Heart left ventricle (tissue), 16 donors: Measurements from ENCODE around the gene KLHL10. TPM values are rescaled to one million over a fixed set of nuclear protein-coding genes. Genes with fewer than 3 reads are reported as not detected.
"Not testable (repeated sequence)": the region's sequence is repeated elsewhere in the genome, so short reads cannot be mapped to it uniquely, and the experiment has no call there.

Experiments used
- ATAC-seq, 4 donors: fragments of 200-7000 bp; cut with Tn5 transposase; one replicate each; pipeline ENCODE4 v1.9.1; 2020 to 2022; ENCODE audit warnings: moderate library complexity in 4 of 4, mild to moderate bottlenecking in 3 of 4, moderate number of reproducible peaks in 1 of 4
- DNase-seq, 5 donors: peaks; one replicate each; pipeline ENCODE4 v3.0.0-alpha.2; 2020
- H3K27ac ChIP-seq, 12 donors: fragments of 200-600 bp; sonication (generic) in 4 of 12; one replicate each; pipeline versions ENCODE4 v1.5.0 to v1.8.0; 2016 to 2022; ENCODE audit warnings: mild to moderate bottlenecking in 2 of 12
- H3K27me3 ChIP-seq, 9 donors: fragments of 200-600 bp; sonication (generic) in 2 of 9; one replicate each; pipeline versions ENCODE4 v1.5.1 to v1.8.0; 2016 to 2022; ENCODE audit warnings: mild to moderate bottlenecking in 3 of 9
- H3K36me3 ChIP-seq, 9 donors: fragments of 200-600 bp; sonication (generic) in 2 of 9; one replicate each; pipeline versions ENCODE4 v1.5.0 to v1.8.0; 2018 to 2022; ENCODE audit warnings: mild to moderate bottlenecking in 2 of 9
- H3K4me1 ChIP-seq, 12 donors: fragments of 200-600 bp; sonication (generic) in 4 of 12; one replicate each; pipeline versions ENCODE4 v1.5.0 to v1.8.0; 2016 to 2022; ENCODE audit warnings: mild to moderate bottlenecking in 3 of 12
- H3K4me3 ChIP-seq, 12 donors: fragments of 200-600 bp; sonication (generic) in 4 of 12; one replicate each; pipeline versions ENCODE4 v1.5.0 to v1.8.0; 2017 to 2022; ENCODE audit warnings: mild to moderate bottlenecking in 9 of 12, moderate library complexity in 4 of 12
- H3K9me3 ChIP-seq, 12 donors: fragments of 200-600 bp; sonication (generic) in 4 of 12; one replicate each; pipeline versions ENCODE4 v1.5.0 to v1.8.0; 2016 to 2022; ENCODE audit warnings: mild to moderate bottlenecking in 1 of 12
- CTCF ChIP-seq, 12 donors: fragments of 200-600 bp; sonication (generic) in 4 of 12; IDR thresholded peaks; one replicate each; pipeline versions ENCODE4 v1.5.0 to v1.8.0; 2018 to 2022; ENCODE audit warnings: antibody characterized with exemption in 12 of 12, mild to moderate bottlenecking in 5 of 12
- POLR2A ChIP-seq, 2 donors: fragments of 450-650 bp; IDR thresholded peaks; one replicate each; pipeline ENCODE4 v1.6.1; 2017; ENCODE audit warnings: antibody characterized with exemption in 2 of 2, mild to moderate bottlenecking in 2 of 2, moderate library complexity in 2 of 2
- WGBS, 4 donors: extraction: QIAGEN DNeasy Blood & Tissue Kit in 2 of 4; methylation state at CpG; one replicate each; pipeline versions ENCODE4 v1.1.5 to v1.1.7; 2013 to 2018; 5-methylcytosine and 5-hydroxymethylcytosine counted together
- intact Hi-C, 10 donors: fragments of 100-400 bp; cut with DNase I; formaldehyde crosslinking; loops; one replicate each; pipeline versions ENCODE4 v1.11.1 to v1.14.2; 2022
- polyA plus RNA-seq, 2 donors: library from polyadenylated mRNA; stranded (reverse); fragments of 200-250 nt; gene quantifications; one replicate each; pipeline ENCODE4 v1.2.3, GENCODE V29; 2013
- total RNA-seq, 9 donors: library from RNA; depleted of rRNA in 2 of 9; stranded (reverse); fragments of >200 nt in 2 of 9; fragmentation: NEBNext Ultra II Directional in 3 of 9; extraction: Animal tissue kit (Norgen Biotek cat#: 25700) in 3 of 9; gene quantifications; one replicate each; pipeline versions ENCODE4 v1.1.0 to v1.2.4, GENCODE V29; 2016 to 2023
- donor health status: ischemic (EF 13 %, LVEDD 7.1; RV severe dilation, severe dysfunction).
- donor health status: healthy with polysubstance abuse.
- donor health status: DM: no; HTN: yes; CAD: no.
- donor health status: DM: no; HTN: no; CAD: no.
- donor health status: ischemic (EF 25% LVEDD 6.9; RV normal size, moderate dysfunction).
- donor health status: ischemic (EF 25% LVEDD 5.7; RV mildly dilated, moderate dysfunction).
- donor health status: healthy.
- donor health status: DM: yes; HTN: yes; CAD: no.
- donor health status: ischemic (EF 35%, LVEDD 5.7; RV mildly dilated, moderate dysfunction).
- donor health status: nonischemic (EF 11% LVEDD 7.7; RV severe dilation, severe dysfunction).
- donor health status: DM: yes; HTN: yes; CAD: no.
- donor health status: PGD.
- donor health status: ischemic (EF 29% LVEDD 5.4; RV normal size, mild dysfunction).
- donor health status: nonischemic (EF 23%, LVEDD 6.1; RV moderate dilation, normal function).

The KLHL10 gene
- total and polyA plus RNA-seq, 11 donors: 0.08 to 0.10 TPM; not detected in 9

GRCh38 chr17:41835214-41835799, 2.3 kb upstream of the KLHL10 start:
- H3K4me1 ChIP-seq: peaks cover 0 to 17% (median 12%) of the 10 kb centered on the region in 12 donors
- H3K9me3 ChIP-seq: no peaks in the 10 kb centered on the region
- ATAC-seq: peak; percentile 17 to 63 (median 47)
- no peak for DNase-seq
- peak overlapping the region in 9 of 12 donors; percentile 6 to 88 (median 72) for H3K27ac ChIP-seq
- H3K4me3 ChIP-seq: peak overlapping the region; percentile 73 to 97 (median 88)
- H3K27me3 ChIP-seq: no peaks in the 10 kb centered on the region
- 12 to 14% (median 12%) methylated on average over 13 of the region's 13 CpGs for WGBS, 4 donors
- TF ChIP-seq CTCF (IDR thresholded peaks at IDR 0.05): no peak
- TF ChIP-seq POLR2A (IDR thresholded peaks at IDR 0.05): no peak
- peaks cover 0 to 32% (median 23%) of the 10 kb centered on the region in 9 donors for H3K36me3 ChIP-seq
- intact Hi-C loops: loop anchor here in 1 of 10 donors (2.0 kb wide), 1 partner anchor 23 kb away; the partner anchor contains the start of gene FKBP10

GRCh38 chr17:41835800-41836549, 1.6 kb upstream of the KLHL10 start, which contains the start of gene NT5C3B:
TSS of gene NT5C3B (minus strand) at chr17:41836232. CDS start at chr17:41836193, 39 bp downstream.
- WGBS, 4 donors: 1 to 5% (median 1%) methylated on average over 17 to 72 of the region's 72 CpGs
- no peaks in the 10 kb centered on the region for H3K27me3 ChIP-seq
- H3K36me3 ChIP-seq: peaks cover 0 to 25% (median 18%) of the 10 kb centered on the region in 9 donors
- ATAC-seq (peak; percentile 68 to 96 (median 92)), DNase-seq (peak; percentile 54 to 83 (median 68))
- peak within 1 kb of the TSS in 11 of 12 donors; percentile 6 to 88 (median 64) for H3K27ac ChIP-seq
- H3K4me3 ChIP-seq: peak within 1 kb of the TSS; percentile 73 to 97 (median 88)
- intact Hi-C loops: loop anchor here in 1 of 10 donors (2.0 kb wide), 1 partner anchor 23 kb away; the partner anchor contains the start of gene FKBP10
- H3K9me3 ChIP-seq: no peaks in the 10 kb centered on the region
- TF ChIP-seq POLR2A (IDR thresholded peaks at IDR 0.05) (no peak), CTCF (IDR thresholded peaks at IDR 0.05) (no peak)
- peaks cover 0 to 17% (median 12%) of the 10 kb centered on the region in 12 donors for H3K4me1 ChIP-seq

- Histone ChIP-seq H3K9me3 (no peaks in the 10 kb centered on the region), H3K27ac (peak overlapping the region in 6 of 12 donors; percentile 46 to 88 (median 80))
- intact Hi-C loops: no loop called here
Measured at GRCh38 chr17:41836550-41837196, 952 bp upstream of the KLHL10 start.

GRCh38 chr17:41839448-41839847, 1.8 kb downstream of the KLHL10 start:
- ATAC-seq, intact Hi-C loops: not testable (repeated sequence)
- WGBS, 4 donors: 94 to 98% (median 96%) methylated on average over 2 of the region's 2 CpGs

More at GRCh38 chr17:41836550-41837196, 952 bp upstream of the KLHL10 start:
- H3K36me3 ChIP-seq: peaks cover 0 to 18% (median 11%) of the 10 kb centered on the region in 9 donors
- peak overlapping the region; percentile 73 to 97 (median 88) for H3K4me3 ChIP-seq
- no peaks in the 10 kb centered on the region for H3K27me3 ChIP-seq
- peaks cover 0 to 17% (median 12%) of the 10 kb centered on the region in 12 donors for H3K4me1 ChIP-seq
- DNase-seq: no peak
- no peak for ATAC-seq
- WGBS, 4 donors: 60 to 81% (median 61%) methylated on average over 21 of the region's 21 CpGs
- TF ChIP-seq CTCF (IDR thresholded peaks at IDR 0.05) (no peak), POLR2A (IDR thresholded peaks at IDR 0.05) (no peak)

GRCh38 chr17:41840781-41841180, 3.2 kb downstream of the KLHL10 start:
- H3K27ac ChIP-seq, H3K36me3 ChIP-seq, H3K4me3 ChIP-seq, H3K9me3 ChIP-seq, intact Hi-C loops, DNase-seq, H3K27me3 ChIP-seq, H3K4me1 ChIP-seq, ATAC-seq: not testable (repeated sequence)
- WGBS, 4 donors: 87 to 95% (median 91%) methylated on average over 6 of the region's 6 CpGs

More at GRCh38 chr17:41839448-41839847, 1.8 kb downstream of the KLHL10 start:
- not testable (repeated sequence) for H3K4me3 ChIP-seq, H3K27ac ChIP-seq, H3K27me3 ChIP-seq, H3K36me3 ChIP-seq, H3K9me3 ChIP-seq, DNase-seq
- H3K4me1 ChIP-seq: peaks cover 0 to 17% (median 12%) of the 10 kb centered on the region in 12 donors
